GM18858 (cell line): ENCODE results near the gene EFNB2.

Experiments used
- ATAC-seq: cut with Tn5 transposase; IDR thresholded peaks from one replicate; pipeline ENCODE4 v1.9.1; 2021; ENCODE audit not compliant: unreplicated experiment

EFNB2 gene

GRCh38 chr13:106487129-106487528 lies 48.3 kb downstream of the EFNB2 start:
- no peak for ATAC-seq

GRCh38 chr13:106486287-106486686 lies 49.2 kb downstream of the EFNB2 start:
- ATAC-seq = no peak

- no peak for ATAC-seq
These were observed 50.8 kb downstream of the EFNB2 start for GRCh38 chr13:106484537-106485193.

GRCh38 chr13:106484084-106484483 lies 51.4 kb downstream of the EFNB2 start:
- ATAC-seq = no peak

GRCh38 chr13:106481919-106482318 lies 53.5 kb downstream of the EFNB2 start:
- no peak for ATAC-seq

GRCh38 chr13:106480351-106480910 lies 55.0 kb downstream of the EFNB2 start:
- ATAC-seq = no peak

GRCh38 chr13:106479929-106480328 lies 55.5 kb downstream of the EFNB2 start:
- no peak for ATAC-seq

GRCh38 chr13:106478116-106478515 lies 57.3 kb downstream of the EFNB2 start:
- ATAC-seq = no peak

- ATAC-seq = no peak
These were observed 58.2 kb downstream of the EFNB2 start for GRCh38 chr13:106477303-106477702.

- ATAC-seq = no peak
These were observed 59.6 kb downstream of the EFNB2 start for GRCh38 chr13:106475852-106476251.

- ATAC-seq = no peak
These were observed 60.5 kb downstream of the EFNB2 start for GRCh38 chr13:106474912-106475311.

- ATAC-seq = no peak
These were observed 62.3 kb downstream of the EFNB2 start for GRCh38 chr13:106473154-106473553.

- ATAC-seq = no peak
These were observed 62.8 kb downstream of the EFNB2 start for GRCh38 chr13:106472621-106473020.

- ATAC-seq = peak; percentile 49
These were observed 63.4 kb downstream of the EFNB2 start for GRCh38 chr13:106471957-106472543.

GRCh38 chr13:106470576-106470975 lies 64.9 kb downstream of the EFNB2 start:
- ATAC-seq = no peak

- ATAC-seq = no peak
These were observed 66.5 kb downstream of the EFNB2 start for GRCh38 chr13:106468744-106469590.

- ATAC-seq = no peak
These were observed 67.3 kb downstream of the EFNB2 start for GRCh38 chr13:106468207-106468606.

GRCh38 chr13:106467427-106468122 lies 67.9 kb downstream of the EFNB2 start:
- no peak for ATAC-seq

- no peak for ATAC-seq
These were observed 68.6 kb downstream of the EFNB2 start for GRCh38 chr13:106466691-106467426.

GRCh38 chr13:106464076-106464475 lies 71.4 kb downstream of the EFNB2 start:
- no peak for ATAC-seq
